ENCODE results near the gene COMMD9.

The COMMD9 gene

GRCh38 chr11:36280531-36280930 is 8.7 kb downstream of the COMMD9 start:
- in situ Hi-C loops (cut with HindIII; ENCODE audit: low sequenced_read_pairs), result no loop called here
- H3K4me3 ChIP-seq (ENCODE audit: low read depth, low read length), result no peak overlapping the region
- DNase-seq (ENCODE audit: low read depth), result no peak
- no peak for TF ChIP-seq CTCF (IDR thresholded peaks at IDR 0.05; ENCODE audit: low read depth, low read length, missing control alignments)

GRCh38 chr11:36278531-36279282 is 10.5 kb downstream of the COMMD9 start:
- no peak for DNase-seq (ENCODE audit: low read depth)
- H3K4me3 ChIP-seq (ENCODE audit: low read depth, low read length), result no peak overlapping the region
- no peak for TF ChIP-seq CTCF (IDR thresholded peaks at IDR 0.05; ENCODE audit: low read depth, low read length, missing control alignments)
- in situ Hi-C loops (cut with HindIII; ENCODE audit: low sequenced_read_pairs), result no loop called here

- in situ Hi-C loops (cut with HindIII; ENCODE audit: low sequenced_read_pairs), result loop anchor here (25.0 kb wide), 1 partner anchor 112 kb away; no protein-coding TSS in a partner anchor
- H3K4me3 ChIP-seq (ENCODE audit: low read depth, low read length), result no peak overlapping the region
- TF ChIP-seq CTCF (IDR thresholded peaks at IDR 0.05; ENCODE audit: low read depth, low read length, missing control alignments), result no peak
- no peak for DNase-seq (ENCODE audit: low read depth)
Measured at GRCh38 chr11:36274414-36274813, 14.8 kb downstream of the COMMD9 start.

GRCh38 chr11:36273110-36273509 is 16.1 kb downstream of the COMMD9 start:
- TF ChIP-seq CTCF (IDR thresholded peaks at IDR 0.05; ENCODE audit: low read depth, low read length, missing control alignments), result no peak
- DNase-seq (ENCODE audit: low read depth), result no peak
- H3K4me3 ChIP-seq (ENCODE audit: low read depth, low read length), result no peak overlapping the region
- in situ Hi-C loops (cut with HindIII; ENCODE audit: low sequenced_read_pairs), result loop anchor here (25.0 kb wide), 1 partner anchor 111 kb away; no protein-coding TSS in a partner anchor

- H3K4me3 ChIP-seq (ENCODE audit: low read depth, low read length), result no peak overlapping the region
- peak; percentile 14 for TF ChIP-seq CTCF (IDR thresholded peaks at IDR 0.05; ENCODE audit: low read depth, low read length, missing control alignments)
- in situ Hi-C loops (cut with HindIII; ENCODE audit: low sequenced_read_pairs), result loop anchor here (25.0 kb wide), 1 partner anchor 110 kb away; no protein-coding TSS in a partner anchor
- no peak for DNase-seq (ENCODE audit: low read depth)
Measured at GRCh38 chr11:36271794-36272407, 17.3 kb downstream of the COMMD9 start.

GRCh38 chr11:36270701-36271100 is 18.5 kb downstream of the COMMD9 start:
- TF ChIP-seq CTCF (IDR thresholded peaks at IDR 0.05; ENCODE audit: low read depth, low read length, missing control alignments), result no peak
- in situ Hi-C loops (cut with HindIII; ENCODE audit: low sequenced_read_pairs), result loop anchor here (25.0 kb wide), 1 partner anchor 108 kb away; no protein-coding TSS in a partner anchor
- DNase-seq (ENCODE audit: low read depth), result no peak
- no peak overlapping the region for H3K4me3 ChIP-seq (ENCODE audit: low read depth, low read length)
